B cell (primary cell): ENCODE results near the gene DDR2. TPM values are rescaled to one million over a fixed set of nuclear protein-coding genes. Genes with fewer than 3 reads are reported as not detected.

ENCODE experiments used
- ATAC-seq: fragments of 200-7000 bp; cut with Tn5 transposase; one replicate; pipeline ENCODE4 v1.10.0; 2021; ENCODE audit warnings: low read depth, mild to moderate bottlenecking, moderate number of reproducible peaks, moderate library complexity
- CTCF ChIA-PET: fragments of 350-600 bp; sonication (Branson Sonifier 250); formaldehyde crosslinking; loops from one replicate; lab custom pipeline; 2021; ENCODE audit warnings: antibody characterized with exemption, inconsistent platforms; lab: Charles Lee
- POLR2A ChIA-PET: fragments of 350-600 bp; sonication (Branson Sonifier 250); formaldehyde crosslinking; loops from one replicate; lab custom pipeline; 2021; ENCODE audit warnings: antibody characterized with exemption; lab: Charles Lee
- DNase-seq: peaks from one replicate; pipeline ENCODE4 v3.0.0; 2013
- H2AFZ ChIP-seq: 2 replicates; pipeline ENCODE4 v1.6.1; 2012; ENCODE audit warnings: mild to moderate bottlenecking, low read depth, low read length; ENCODE audit not compliant: insufficient read depth, poor library complexity, severe bottlenecking
- H3K27ac ChIP-seq, 2 donors: 1 replicate in 1 of 2; 2 replicates in 1 of 2; pipeline ENCODE4 v1.5.1; 2012 to 2013; ENCODE audit warnings: low read length in 2 of 2, mild to moderate bottlenecking in 2 of 2, moderate library complexity in 1 of 2
- H3K27me3 ChIP-seq, 4 experiments: fragments of 200-600 bp in 1 of 4; sonication (generic) in 1 of 4; replicated peaks in 1 of 4; 1 replicate in 2 of 4; 2 replicates in 2 of 4; pipeline versions ENCODE4 v1.6.1 to v1.7.0; 2013 to 2016; ENCODE audit warnings: low read length in 3 of 4, mild to moderate bottlenecking in 2 of 4, mixed read lengths in 1 of 4, moderate library complexity in 1 of 4; ENCODE audit not compliant: insufficient read depth in 4 of 4, control insufficient read depth in 3 of 4; ENCODE audit errors: control extremely low read depth in 1 of 4
- H3K36me3 ChIP-seq, 2 experiments: replicated peaks in 1 of 2; 1 replicate in 1 of 2; 2 replicates in 1 of 2; pipeline versions ENCODE4 v1.6.1 to v1.7.1; 2013; ENCODE audit warnings: low read length in 1 of 2; ENCODE audit not compliant: insufficient read depth in 2 of 2, control insufficient read depth in 1 of 2; ENCODE audit errors: control extremely low read depth in 1 of 2, extremely low read depth in 1 of 2
- H3K4me1 ChIP-seq, 2 donors: fragments of 200-600 bp in 1 of 2; sonication (generic) in 1 of 2; 1 replicate in 1 of 2; 2 replicates in 1 of 2; pipeline versions ENCODE4 v1.5.1 to v1.6.1; 2013 to 2017; ENCODE audit warnings: low read length in 2 of 2; ENCODE audit not compliant: control insufficient read depth in 2 of 2, insufficient read depth in 2 of 2
- H3K4me2 ChIP-seq: replicated peaks from 2 replicates; pipeline ENCODE3; 2012; ENCODE audit warnings: mild to moderate bottlenecking, low read depth, low read length; ENCODE audit not compliant: poor library complexity, severe bottlenecking
- H3K4me3 ChIP-seq, 5 experiments: fragments of 200-600 bp in 1 of 5; sonication (generic) in 1 of 5; 1 replicate in 3 of 5; 2 replicates in 2 of 5; pipeline versions ENCODE4 v1.5.1 to v1.7.0; 2011 to 2016; ENCODE audit warnings: low read length in 4 of 5, mild to moderate bottlenecking in 4 of 5, low read depth in 2 of 5, control low read depth in 1 of 5, moderate library complexity in 1 of 5; ENCODE audit not compliant: insufficient read depth in 1 of 5; ENCODE audit errors: control extremely low read depth in 1 of 5, extremely low read depth in 1 of 5
- H3K79me2 ChIP-seq: fragments of 200-600 bp; sonication (generic); one replicate; pipeline ENCODE4 v1.6.0; 2016; ENCODE audit warnings: low read length; ENCODE audit not compliant: control insufficient read depth, insufficient read depth
- H3K9ac ChIP-seq: fragments of 200-600 bp; sonication (generic); 2 replicates; pipeline ENCODE4 v1.6.1; 2017; ENCODE audit warnings: mild to moderate bottlenecking, low read length, moderate library complexity
- H3K9me3 ChIP-seq, 3 donors: one replicate each; pipeline versions ENCODE4 v1.6.1 to v1.7.1; 2013; ENCODE audit warnings: low read length in 2 of 3; ENCODE audit not compliant: control insufficient read depth in 2 of 3, insufficient read depth in 1 of 3; ENCODE audit errors: control extremely low read depth in 1 of 3
- H4K20me1 ChIP-seq: 2 replicates; pipeline ENCODE4 v1.6.0; 2012; ENCODE audit warnings: mild to moderate bottlenecking, low read length; ENCODE audit not compliant: insufficient read depth, control insufficient read depth, poor library complexity, severe bottlenecking
- H3K27ac Mint-ChIP-seq: one replicate; pipeline ENCODE4 v1.8.0; 2021; ENCODE audit warnings: mixed read lengths
- H3K27me3 Mint-ChIP-seq: one replicate; pipeline ENCODE4 v1.8.0; 2021; ENCODE audit warnings: mixed read lengths
- H3K4me1 Mint-ChIP-seq: one replicate; pipeline ENCODE4 v1.8.0; 2021; ENCODE audit warnings: mixed read lengths
- H3K4me3 Mint-ChIP-seq: one replicate; pipeline ENCODE4 v1.8.0; 2021; ENCODE audit warnings: mixed read lengths
- H3K9me3 Mint-ChIP-seq: one replicate; pipeline ENCODE4 v1.8.0; 2022; ENCODE audit warnings: mixed read lengths; ENCODE audit not compliant: insufficient read depth
- CTCF ChIP-seq: fragments of 200-600 bp; IDR thresholded peaks from one replicate; pipeline ENCODE4 v1.8.0; 2022; ENCODE audit warnings: antibody characterized with exemption, mild to moderate bottlenecking
- EZH2 ChIP-seq: IDR thresholded peaks from 2 replicates; pipeline ENCODE4 v1.6.1; 2012; ENCODE audit warnings: borderline replicate concordance, low read depth, mild to moderate bottlenecking, moderate library complexity, low read length; ENCODE audit not compliant: insufficient read depth, poor library complexity, severe bottlenecking
- WGBS: methylation state at CpG from one replicate; pipeline ENCODE4 v1.1.5; 2013; ENCODE audit warnings: missing lambda C conversion rate; ENCODE audit not compliant: insufficient coverage; 5-methylcytosine and 5-hydroxymethylcytosine counted together
- intact Hi-C: fragments of 100-400 bp; cut with micrococcal nuclease; formaldehyde crosslinking; loops from one replicate; pipeline ENCODE4 v1.10.0; 2022
- polyA plus RNA-seq: library from polyadenylated mRNA; depleted of rRNA; stranded (reverse); fragments of >200 nt; gene quantifications from 2 replicates; pipeline ENCODE4 v1.2.3, GENCODE V29; 2012
- total RNA-seq, 2 donors: library from RNA; stranded (reverse); fragments of 120-200 nt in 1 of 2; gene quantifications; 1 replicate in 1 of 2; 2 replicates in 1 of 2; pipeline versions ENCODE4 v1.2.3 to v1.2.4, GENCODE V29; 2013 to 2022

Gene DDR2
- total and polyA plus RNA-seq, 2 donors (not counting 1 experiment from before 2014, with no cell fraction given), result 0.12 to 0.24 TPM

- Mint-ChIP-seq H3K4me1 (no peaks in the 10 kb centered on the region), H3K27me3 (peaks cover 34% of the 10 kb centered on the region), H3K4me3 (no peak overlapping the region), H3K9me3 (no peaks in the 10 kb centered on the region), H3K27ac (no peak overlapping the region)
- no peaks in the 10 kb centered on the region for H3K9me3 ChIP-seq
- CTCF ChIA-PET, result interaction anchor here (1.8 to 1.9 kb wide), 2 partner anchors 16 to 572 kb away, joined by 5 to 6 read pairs; no protein-coding TSS in a partner anchor
- H3K36me3 ChIP-seq, result no peaks in the 10 kb centered on the region
- DNase-seq (peak; percentile 31), ATAC-seq (no peak)
- no CpG with 5 or more reads among the region's 3 CpGs for WGBS
- H3K27ac ChIP-seq, result no peak overlapping the region
- no peak overlapping the region for H2AFZ ChIP-seq
- no peaks in the 10 kb centered on the region for H4K20me1 ChIP-seq
- H3K9ac ChIP-seq, result no peak overlapping the region
- no peaks in the 10 kb centered on the region for H3K79me2 ChIP-seq
- H3K4me1 ChIP-seq, result no peaks in the 10 kb centered on the region
- POLR2A ChIA-PET, result no interaction called here
- intact Hi-C loops, result loop anchor here (2.0 to 5.0 kb wide), 2 partner anchors 571 to 835 kb away; no protein-coding TSS in a partner anchor
- no peak overlapping the region for H3K4me3 ChIP-seq
- H3K4me2 ChIP-seq, result no peak overlapping the region
- peaks cover 0 to 19% (median 4%) of the 10 kb centered on the region in 4 experiments for H3K27me3 ChIP-seq
- peak; percentile 67 for TF ChIP-seq CTCF
- TF ChIP-seq EZH2, result no peak
Observed at GRCh38 chr1:162627662-162628296, 4.5 kb upstream of the DDR2 start.

- H3K4me1 ChIP-seq, result no peaks in the 10 kb centered on the region
- POLR2A ChIA-PET, result no interaction called here
- intact Hi-C loops, result loop anchor here (5.0 kb wide), 1 partner anchor 837 kb away; no protein-coding TSS in a partner anchor
- no peak overlapping the region for H2AFZ ChIP-seq
- H4K20me1 ChIP-seq, result no peaks in the 10 kb centered on the region
- no peak overlapping the region for H3K9ac ChIP-seq
- no peak overlapping the region for H3K27ac ChIP-seq
- H3K36me3 ChIP-seq, result no peaks in the 10 kb centered on the region
- CTCF ChIA-PET, result interaction anchor here (1.6 to 1.9 kb wide), 2 partner anchors 10 to 573 kb away, joined by 3 to 6 read pairs; no protein-coding TSS in a partner anchor
- Mint-ChIP-seq H3K4me1 (no peaks in the 10 kb centered on the region), H3K9me3 (no peaks in the 10 kb centered on the region), H3K4me3 (no peak overlapping the region), H3K27ac (no peak overlapping the region), H3K27me3 (peaks cover 30% of the 10 kb centered on the region)
- no peak overlapping the region for H3K4me2 ChIP-seq
- peaks cover 0 to 10% (median 4%) of the 10 kb centered on the region in 4 experiments for H3K27me3 ChIP-seq
- no peaks in the 10 kb centered on the region for H3K79me2 ChIP-seq
- H3K4me3 ChIP-seq, result no peak overlapping the region
- TF ChIP-seq CTCF, result no peak
- TF ChIP-seq EZH2, result no peak
- no peaks in the 10 kb centered on the region for H3K9me3 ChIP-seq
- WGBS, result 100% methylated on average over 3 of the region's 3 CpGs
- ATAC-seq, result no peak
- no peak for DNase-seq
Observed at GRCh38 chr1:162629077-162629627, 3.1 kb upstream of the DDR2 start.
